ENCODE data around the gene P3H2. TPM values are rescaled to one million over a fixed set of nuclear protein-coding genes. Genes with fewer than 3 reads are reported as not detected.
"Not testable (repeated sequence)": the region's sequence is repeated elsewhere in the genome, so short reads cannot be mapped to it uniquely, and the experiment has no call there.

Gene P3H2
- total RNA-seq, 1 donor from 2014 or later: 21.9 TPM

DNA sequence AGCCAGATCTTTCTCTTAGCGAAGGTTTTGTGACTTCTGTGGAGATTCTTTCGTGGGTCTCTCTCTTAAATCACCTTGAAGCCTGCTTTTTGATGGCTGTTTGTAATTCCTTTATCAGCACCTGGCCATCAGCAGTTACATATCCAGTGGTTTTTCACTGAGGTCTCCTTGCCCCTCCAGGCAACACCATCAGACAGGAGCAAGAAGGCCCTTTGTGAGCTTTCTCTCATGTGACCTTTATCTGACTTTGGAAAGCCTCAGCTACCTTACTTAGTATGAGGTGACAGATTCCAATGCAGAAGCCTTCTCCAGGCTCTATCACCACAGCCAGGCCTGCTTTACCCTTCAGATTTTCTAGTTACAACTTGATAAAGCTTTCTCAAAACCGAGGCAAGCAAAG is 30.0 kb upstream of the P3H2 start:
- Mint-ChIP-seq H3K4me1 (ENCODE audit: low read depth) (peaks cover 12% of the 10 kb centered on the region), H3K9me3 (ENCODE audit: low read depth) (no peaks in the 10 kb centered on the region), H3K4me3 (ENCODE audit: unreplicated experiment) (no peak overlapping the region), H3K36me3 (ENCODE audit: low read depth) (no peaks in the 10 kb centered on the region), H3K27ac (ENCODE audit: unreplicated experiment) (no peak overlapping the region), H3K27me3 (ENCODE audit: low read depth) (no peaks in the 10 kb centered on the region)
- TF ChIP-seq, protein P1, sequence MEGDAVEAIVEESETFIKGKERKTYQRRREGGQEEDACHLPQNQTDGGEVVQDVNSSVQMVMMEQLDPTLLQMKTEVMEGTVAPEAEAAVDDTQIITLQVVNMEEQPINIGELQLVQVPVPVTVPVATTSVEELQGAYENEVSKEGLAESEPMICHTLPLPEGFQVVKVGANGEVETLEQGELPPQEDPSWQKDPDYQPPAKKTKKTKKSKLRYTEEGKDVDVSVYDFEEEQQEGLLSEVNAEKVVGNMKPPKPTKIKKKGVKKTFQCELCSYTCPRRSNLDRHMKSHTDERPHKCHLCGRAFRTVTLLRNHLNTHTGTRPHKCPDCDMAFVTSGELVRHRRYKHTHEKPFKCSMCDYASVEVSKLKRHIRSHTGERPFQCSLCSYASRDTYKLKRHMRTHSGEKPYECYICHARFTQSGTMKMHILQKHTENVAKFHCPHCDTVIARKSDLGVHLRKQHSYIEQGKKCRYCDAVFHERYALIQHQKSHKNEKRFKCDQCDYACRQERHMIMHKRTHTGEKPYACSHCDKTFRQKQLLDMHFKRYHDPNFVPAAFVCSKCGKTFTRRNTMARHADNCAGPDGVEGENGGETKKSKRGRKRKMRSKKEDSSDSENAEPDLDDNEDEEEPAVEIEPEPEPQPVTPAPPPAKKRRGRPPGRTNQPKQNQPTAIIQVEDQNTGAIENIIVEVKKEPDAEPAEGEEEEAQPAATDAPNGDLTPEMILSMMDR (IDR thresholded peaks at IDR 0.05): no peak
- DNase-seq (ENCODE audit: low spot score): no peak

DNA sequence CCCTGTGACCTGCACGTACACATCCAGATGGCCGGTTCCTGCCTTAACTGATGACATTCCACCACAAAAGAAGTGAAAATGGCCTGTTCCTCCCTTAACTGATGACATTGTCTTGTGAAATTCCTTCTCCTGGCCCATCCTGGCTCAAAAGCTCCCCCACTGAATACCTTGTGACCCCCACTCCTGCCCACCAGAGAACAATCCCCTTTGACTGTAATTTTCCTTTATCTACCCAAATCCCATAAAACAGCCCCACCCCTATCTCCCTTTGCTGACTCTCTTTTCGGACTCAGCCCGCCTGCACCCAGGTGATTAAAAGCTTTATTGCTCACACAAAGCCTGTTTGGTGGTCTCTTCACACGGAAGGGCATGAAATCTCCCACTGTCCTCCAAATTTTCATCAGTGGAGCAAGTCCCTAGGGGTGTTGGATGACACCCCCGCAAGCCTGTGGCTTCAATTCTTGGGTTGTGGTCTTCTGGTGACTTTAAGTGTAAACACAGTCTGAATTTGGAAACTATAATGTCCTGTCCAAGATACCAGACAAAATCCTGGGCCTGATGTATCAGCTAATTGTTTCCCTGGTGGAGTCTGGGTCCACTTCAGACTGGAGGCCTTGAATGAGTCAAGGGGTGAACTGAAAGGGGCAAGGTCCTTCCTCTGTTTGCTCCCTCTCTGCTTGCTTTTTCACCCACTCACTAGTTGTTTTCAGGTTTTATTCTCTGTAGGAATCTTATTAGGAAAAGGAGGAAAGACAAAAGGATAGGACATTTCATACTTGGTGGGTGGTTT is 29.3 kb upstream of the P3H2 start:
- H3K4me1 Mint-ChIP-seq (ENCODE audit: low read depth): peaks cover 11% of the 10 kb centered on the region

DNA sequence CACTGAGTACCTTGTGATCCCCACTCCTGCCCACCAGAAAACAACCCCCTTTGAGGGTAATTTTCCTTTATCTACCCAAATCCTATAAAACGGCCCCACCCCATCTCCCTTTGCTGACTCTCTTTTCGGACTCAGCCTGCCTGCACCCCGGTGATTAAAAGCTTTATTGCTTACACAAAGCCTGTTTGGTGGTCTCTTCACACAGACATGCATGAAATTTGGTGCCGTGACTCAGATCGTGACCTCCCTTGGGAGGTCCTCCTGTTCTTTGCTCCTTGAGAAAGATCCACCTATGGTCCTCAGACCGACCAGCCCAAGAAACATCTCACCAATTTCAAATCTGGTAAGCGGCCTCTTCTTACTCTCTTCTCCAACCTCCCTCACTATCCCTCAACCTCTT is 24.1 kb upstream of the P3H2 start:
- H3K4me3 Mint-ChIP-seq (ENCODE audit: unreplicated experiment); H3K27me3 Mint-ChIP-seq (ENCODE audit: low read depth); H3K9me3 Mint-ChIP-seq (ENCODE audit: low read depth); DNase-seq (ENCODE audit: low spot score); H3K27ac Mint-ChIP-seq (ENCODE audit: unreplicated experiment); H3K4me1 Mint-ChIP-seq (ENCODE audit: low read depth); H3K36me3 Mint-ChIP-seq (ENCODE audit: low read depth): not testable (repeated sequence)

More for the DNA sequence above, 29.3 kb upstream of the P3H2 start:
- H3K27me3 Mint-ChIP-seq (ENCODE audit: low read depth); H3K4me3 Mint-ChIP-seq (ENCODE audit: unreplicated experiment); H3K27ac Mint-ChIP-seq (ENCODE audit: unreplicated experiment); H3K9me3 Mint-ChIP-seq (ENCODE audit: low read depth); DNase-seq (ENCODE audit: low spot score); H3K36me3 Mint-ChIP-seq (ENCODE audit: low read depth): not testable (repeated sequence)

DNA sequence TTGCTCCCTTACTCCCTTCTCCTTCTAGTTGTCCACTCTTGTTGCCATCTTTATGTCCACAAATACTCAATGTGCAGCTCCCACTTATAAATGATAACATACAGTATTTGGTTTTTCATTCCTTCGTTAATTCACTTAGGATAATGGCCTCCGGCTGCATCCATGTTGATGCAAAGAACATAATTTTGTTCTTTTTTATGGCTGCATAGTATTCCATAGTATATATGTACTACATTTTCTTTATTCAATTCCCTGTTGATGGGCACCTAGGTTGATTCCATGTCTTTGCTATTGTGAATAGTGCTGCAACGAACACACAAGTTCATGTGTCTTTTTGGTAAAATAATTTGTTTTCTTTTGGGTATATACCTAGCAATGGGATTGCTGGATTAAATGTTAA is 21.3 kb upstream of the P3H2 start:
- Mint-ChIP-seq H3K9me3 (ENCODE audit: low read depth) (no peaks in the 10 kb centered on the region), H3K27ac (ENCODE audit: unreplicated experiment) (no peak overlapping the region), H3K36me3 (ENCODE audit: low read depth) (no peaks in the 10 kb centered on the region), H3K4me1 (ENCODE audit: low read depth) (no peaks in the 10 kb centered on the region), H3K27me3 (ENCODE audit: low read depth) (no peaks in the 10 kb centered on the region), H3K4me3 (ENCODE audit: unreplicated experiment) (no peak overlapping the region)
- no peak for DNase-seq (ENCODE audit: low spot score)
- TF ChIP-seq, protein P1 (IDR thresholded peaks at IDR 0.05): no peak

DNA sequence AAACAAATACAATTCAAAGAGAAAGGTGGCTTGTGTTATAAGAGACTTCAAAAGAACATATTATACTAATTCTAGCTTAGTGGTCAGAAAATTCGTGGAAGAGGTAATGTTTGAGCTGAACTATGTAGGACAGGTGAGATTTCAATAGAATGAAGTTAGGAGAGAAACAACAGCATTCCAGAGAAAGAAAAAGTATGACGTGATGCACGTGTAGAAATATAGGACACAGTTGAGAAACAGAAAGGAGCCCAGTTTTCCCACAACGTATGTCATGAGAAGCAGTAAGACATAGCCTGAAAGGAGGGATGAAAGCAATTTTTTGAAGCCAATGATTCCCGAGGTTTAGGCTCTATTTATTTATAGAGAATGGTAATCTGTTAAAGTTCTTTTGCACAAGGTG is 18.7 kb upstream of the P3H2 start:
- peaks cover 4% of the 10 kb centered on the region for H3K9me3 Mint-ChIP-seq (ENCODE audit: low read depth)
- no peaks in the 10 kb centered on the region for H3K36me3 Mint-ChIP-seq (ENCODE audit: low read depth)
- H3K27me3 Mint-ChIP-seq (ENCODE audit: low read depth): no peaks in the 10 kb centered on the region
- no peak overlapping the region for H3K4me3 Mint-ChIP-seq (ENCODE audit: unreplicated experiment)
- TF ChIP-seq, protein P1 (IDR thresholded peaks at IDR 0.05): no peak
- DNase-seq (ENCODE audit: low spot score): no peak
- no peaks in the 10 kb centered on the region for H3K4me1 Mint-ChIP-seq (ENCODE audit: low read depth)
- H3K27ac Mint-ChIP-seq (ENCODE audit: unreplicated experiment): no peak overlapping the region

DNA sequence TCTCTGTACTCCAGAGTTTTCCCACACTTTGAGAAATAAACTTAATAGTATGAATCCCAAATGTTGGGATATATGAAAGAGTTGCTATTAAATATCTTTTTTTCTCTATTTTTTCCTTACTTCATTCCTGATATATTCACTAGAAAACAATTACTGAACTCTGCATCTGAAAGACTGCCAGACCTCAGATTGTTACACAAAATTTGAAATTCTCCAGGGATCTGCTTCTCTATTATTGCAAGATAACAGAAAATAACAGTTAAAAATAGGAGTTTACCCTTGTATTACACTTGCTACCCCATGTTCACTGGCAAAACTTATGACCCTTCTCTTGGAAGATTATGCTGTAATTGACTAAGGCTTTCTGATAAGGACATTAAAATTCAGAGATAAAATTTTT is 11.7 kb upstream of the P3H2 start:
- Mint-ChIP-seq H3K27ac (ENCODE audit: unreplicated experiment) (no peak overlapping the region), H3K27me3 (ENCODE audit: low read depth) (no peaks in the 10 kb centered on the region)

More for the DNA sequence above, 11.7 kb upstream of the P3H2 start:
- H3K4me1 Mint-ChIP-seq (ENCODE audit: low read depth): peaks cover 21% of the 10 kb centered on the region
- no peak overlapping the region for H3K4me3 Mint-ChIP-seq (ENCODE audit: unreplicated experiment)
- DNase-seq (ENCODE audit: low spot score): no peak
- H3K36me3 Mint-ChIP-seq (ENCODE audit: low read depth): no peaks in the 10 kb centered on the region
- H3K9me3 Mint-ChIP-seq (ENCODE audit: low read depth): peaks cover 4% of the 10 kb centered on the region
- TF ChIP-seq, protein P1 (IDR thresholded peaks at IDR 0.05): no peak

Data from chondrocyte (in vitro differentiated cells).